Progenitor cell of endocrine pancreas (in vitro differentiated cells): ENCODE results near the gene ZNF211. TPM values are rescaled to one million over a fixed set of nuclear protein-coding genes. Genes with fewer than 3 reads are reported as not detected.

Source experiments
- DNase-seq: peaks from one replicate; pipeline ENCODE4 v3.0.0; 2021; ENCODE audit warnings: low spot score; ENCODE audit not compliant: unreplicated experiment
- H3K27ac Mint-ChIP-seq: 2 replicates; pipeline ENCODE4 v1.8.0; 2021; ENCODE audit warnings: mild to moderate bottlenecking, moderate library complexity, mixed read lengths
- H3K27me3 Mint-ChIP-seq: 2 replicates; pipeline ENCODE4 v1.8.0; 2021; ENCODE audit warnings: mixed read lengths
- H3K36me3 Mint-ChIP-seq: 2 replicates; pipeline ENCODE4 v1.8.0; 2022; ENCODE audit warnings: mixed read lengths; ENCODE audit not compliant: insufficient read depth
- H3K4me1 Mint-ChIP-seq: 2 replicates; pipeline ENCODE4 v1.8.0; 2021; ENCODE audit warnings: low read depth, mixed read lengths
- H3K4me3 Mint-ChIP-seq: 2 replicates; pipeline ENCODE4 v1.8.0; 2021; ENCODE audit warnings: low read depth, mild to moderate bottlenecking, moderate library complexity, mixed read lengths
- H3K9me3 Mint-ChIP-seq: 2 replicates; pipeline ENCODE4 v1.8.0; 2021; ENCODE audit warnings: low read depth, mixed read lengths
- total RNA-seq: library from RNA; stranded (reverse); gene quantifications from 2 replicates; pipeline ENCODE4 v1.2.1, GENCODE V29; 2021
- TF ChIP-seq, protein P1 (sequence below): fragments of 200-600 bp; sonication (generic); IDR thresholded peaks from one replicate; pipeline ENCODE4 v1.5.0; 2021; ENCODE audit warnings: antibody characterized with exemption, mild to moderate bottlenecking; ENCODE audit not compliant: unreplicated experiment

Gene ZNF211
- total RNA-seq, 1 donor from 2014 or later = 25.1 TPM

DNA sequence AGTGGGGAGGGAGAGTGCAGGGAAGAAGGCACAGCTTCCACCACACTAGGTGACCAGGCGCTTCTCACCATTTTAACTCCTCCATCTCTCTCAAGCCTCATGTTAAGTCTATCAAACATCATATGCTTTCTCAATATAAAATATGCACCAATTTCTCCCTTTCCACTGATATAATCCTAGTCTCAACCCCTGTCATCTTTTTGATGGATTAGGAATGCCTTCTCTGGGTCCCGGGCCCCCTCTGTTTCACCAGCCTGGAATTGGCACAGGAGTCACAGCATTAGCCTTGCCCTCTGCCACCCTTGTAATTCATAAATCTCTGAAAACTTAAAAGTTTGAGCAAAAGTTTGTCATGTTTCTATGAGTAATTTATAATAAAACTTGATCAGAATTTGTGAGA lies 35.7 kb downstream of the ZNF211 start, which contains the start of gene ZSCAN4:
Gene ZSCAN4, plus strand, starts transcription at position 301 of the 400 bp plus-strand sequence. CDS start 7,211 bp downstream, outside the sequence.
- TF ChIP-seq, protein P1, sequence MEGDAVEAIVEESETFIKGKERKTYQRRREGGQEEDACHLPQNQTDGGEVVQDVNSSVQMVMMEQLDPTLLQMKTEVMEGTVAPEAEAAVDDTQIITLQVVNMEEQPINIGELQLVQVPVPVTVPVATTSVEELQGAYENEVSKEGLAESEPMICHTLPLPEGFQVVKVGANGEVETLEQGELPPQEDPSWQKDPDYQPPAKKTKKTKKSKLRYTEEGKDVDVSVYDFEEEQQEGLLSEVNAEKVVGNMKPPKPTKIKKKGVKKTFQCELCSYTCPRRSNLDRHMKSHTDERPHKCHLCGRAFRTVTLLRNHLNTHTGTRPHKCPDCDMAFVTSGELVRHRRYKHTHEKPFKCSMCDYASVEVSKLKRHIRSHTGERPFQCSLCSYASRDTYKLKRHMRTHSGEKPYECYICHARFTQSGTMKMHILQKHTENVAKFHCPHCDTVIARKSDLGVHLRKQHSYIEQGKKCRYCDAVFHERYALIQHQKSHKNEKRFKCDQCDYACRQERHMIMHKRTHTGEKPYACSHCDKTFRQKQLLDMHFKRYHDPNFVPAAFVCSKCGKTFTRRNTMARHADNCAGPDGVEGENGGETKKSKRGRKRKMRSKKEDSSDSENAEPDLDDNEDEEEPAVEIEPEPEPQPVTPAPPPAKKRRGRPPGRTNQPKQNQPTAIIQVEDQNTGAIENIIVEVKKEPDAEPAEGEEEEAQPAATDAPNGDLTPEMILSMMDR = no peak
- Mint-ChIP-seq H3K27ac (no peak within 1 kb of the TSS), H3K27me3 (peaks cover 26% of the 10 kb centered on the region), H3K4me3 (no peak within 1 kb of the TSS), H3K36me3 (no peaks in the 10 kb centered on the region), H3K9me3 (no peaks in the 10 kb centered on the region), H3K4me1 (no peaks in the 10 kb centered on the region)
- no peak for DNase-seq

DNA sequence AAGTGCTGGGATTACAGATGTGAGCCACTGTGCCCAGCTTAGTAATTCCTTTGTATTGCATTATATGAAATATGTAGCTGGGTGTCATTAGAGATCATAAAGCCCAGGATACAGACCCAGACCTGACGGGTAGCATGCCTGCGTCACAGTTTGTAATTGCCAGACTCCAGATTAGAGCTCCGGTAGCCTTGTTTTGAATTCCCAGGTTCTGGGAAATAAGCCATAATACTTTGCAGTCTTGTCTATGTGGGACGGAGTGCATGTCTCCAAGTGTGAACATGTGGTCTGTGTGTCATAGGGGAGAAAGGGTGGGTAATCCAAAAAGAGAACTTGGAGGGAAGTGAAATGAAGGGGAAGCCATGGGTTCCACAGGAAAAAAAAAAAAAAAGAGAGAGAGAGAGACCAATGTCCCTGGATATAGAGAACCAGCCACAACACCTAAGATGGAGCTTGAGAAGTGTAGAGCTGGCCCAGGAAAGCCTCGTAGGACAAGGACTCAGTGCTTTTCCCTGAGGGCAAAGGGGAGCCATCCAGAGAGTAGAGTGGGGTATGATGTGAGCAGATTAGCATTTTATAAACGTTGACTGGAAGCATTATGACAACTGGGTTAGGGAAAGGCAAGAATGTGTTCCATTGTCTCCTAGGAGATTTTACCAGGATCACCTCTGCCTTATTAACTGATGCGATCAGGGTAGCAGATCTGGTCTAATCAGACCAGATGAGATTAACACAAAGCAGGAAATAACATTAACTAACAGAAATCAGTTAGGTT lies 38.3 kb downstream of the ZNF211 start:
- H3K9me3 Mint-ChIP-seq = no peaks in the 10 kb centered on the region
- H3K27me3 Mint-ChIP-seq = peaks cover 31% of the 10 kb centered on the region
- H3K4me3 Mint-ChIP-seq = no peak overlapping the region
- no peaks in the 10 kb centered on the region for H3K36me3 Mint-ChIP-seq
- DNase-seq = no peak
- H3K4me1 Mint-ChIP-seq = no peaks in the 10 kb centered on the region
- TF ChIP-seq, protein P1 = no peak
- H3K27ac Mint-ChIP-seq = no peak overlapping the region

DNA sequence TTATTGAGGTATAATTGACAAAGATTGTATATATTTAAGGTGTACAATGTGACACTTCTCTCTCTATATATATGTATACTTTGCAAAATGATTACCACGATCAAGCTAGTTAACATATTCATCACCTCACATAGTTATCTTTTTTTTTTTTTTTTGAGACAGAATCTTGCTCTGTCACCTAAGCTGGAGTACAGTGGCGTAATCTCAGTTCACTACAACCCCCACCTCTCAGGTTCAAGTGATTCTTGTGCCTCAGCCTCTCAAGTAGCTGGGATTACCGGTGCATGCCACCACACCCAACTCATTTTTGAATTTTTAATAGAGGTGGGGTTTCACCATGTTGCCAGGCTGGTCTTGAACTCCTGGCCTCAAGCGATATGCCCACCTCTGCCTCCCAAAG lies 39.5 kb downstream of the ZNF211 start:
- H3K27ac Mint-ChIP-seq = no peak overlapping the region
- TF ChIP-seq, protein P1 = no peak
- H3K9me3 Mint-ChIP-seq = no peaks in the 10 kb centered on the region
- H3K4me3 Mint-ChIP-seq = no peak overlapping the region
- H3K36me3 Mint-ChIP-seq = no peaks in the 10 kb centered on the region
- no peak for DNase-seq
- peaks cover 36% of the 10 kb centered on the region for H3K27me3 Mint-ChIP-seq
- H3K4me1 Mint-ChIP-seq = no peaks in the 10 kb centered on the region

DNA sequence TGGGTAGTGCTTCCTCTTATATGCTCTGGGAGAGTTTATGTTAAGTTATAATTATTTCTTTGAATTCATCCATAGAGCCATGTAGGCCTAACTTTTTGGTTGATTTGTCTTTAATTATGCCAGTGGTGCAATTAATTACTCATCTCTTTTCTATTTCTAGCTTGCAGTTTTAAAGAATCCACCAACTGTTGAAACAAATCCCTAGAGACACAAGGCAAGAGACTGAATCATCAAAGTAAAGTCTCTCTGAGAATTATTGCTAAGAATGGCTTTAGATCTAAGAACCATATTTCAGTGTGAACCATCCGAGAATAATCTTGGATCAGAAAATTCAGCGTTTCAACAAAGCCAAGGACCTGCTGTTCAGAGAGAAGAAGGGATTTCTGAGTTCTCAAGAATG lies 42.9 kb downstream of the ZNF211 start:
- Mint-ChIP-seq H3K27ac (no peak overlapping the region), H3K9me3 (no peaks in the 10 kb centered on the region), H3K36me3 (no peaks in the 10 kb centered on the region), H3K4me1 (no peaks in the 10 kb centered on the region), H3K4me3 (no peak overlapping the region), H3K27me3 (peaks cover 46% of the 10 kb centered on the region)
- TF ChIP-seq, protein P1 = no peak
- DNase-seq = no peak

DNA sequence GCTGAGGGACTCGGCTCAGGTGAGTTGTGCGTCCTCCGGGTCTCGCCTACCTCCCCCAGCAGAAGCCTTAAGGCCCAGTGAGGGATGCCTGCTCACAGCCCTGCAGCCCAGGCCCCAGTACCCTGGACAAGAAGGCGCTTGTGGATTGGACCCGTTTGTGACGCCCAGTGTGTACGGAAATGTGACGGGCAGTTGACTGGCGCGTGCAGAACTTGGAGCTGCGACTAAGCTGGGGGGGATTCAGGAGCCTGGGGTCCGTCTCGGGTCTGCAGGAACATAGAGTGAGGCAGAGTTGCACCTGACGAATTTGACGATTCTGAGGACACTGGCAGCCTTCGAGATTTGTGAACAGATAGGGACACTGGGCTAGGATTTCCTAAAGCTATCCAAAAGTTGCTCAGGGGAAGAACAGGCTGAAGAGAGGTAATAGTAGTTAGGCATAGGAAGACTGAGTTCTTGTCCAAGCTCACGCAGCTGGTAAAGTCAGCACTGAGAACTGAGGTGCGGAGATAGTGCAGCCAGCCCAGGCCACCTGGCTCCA lies 49.3 kb downstream of the ZNF211 start:
- Mint-ChIP-seq H3K27ac (peak overlapping the region; percentile 97), H3K4me3 (peak overlapping the region; percentile 96), H3K27me3 (peaks cover 20% of the 10 kb centered on the region), H3K9me3 (peaks cover 51% of the 10 kb centered on the region), H3K4me1 (peaks cover 15% of the 10 kb centered on the region), H3K36me3 (peaks cover 59% of the 10 kb centered on the region)
- TF ChIP-seq, protein P1 = no peak
- DNase-seq = no peak
